T-helper 9 cell (primary cell): Measurements from ENCODE around the gene VMAC.
A peak's percentile ranks its signal among the peaks of the same experiment; 100 is the strongest.
"Not testable (repeated sequence)": the region's sequence is repeated elsewhere in the genome, so short reads cannot be mapped to it uniquely, and the experiment has no call there.

Source experiments
- DNase-seq: peaks from one replicate; pipeline ENCODE4 v3.0.0-alpha.2; 2020
- total RNA-seq, 2 donors: gene quantifications; one replicate each; lab custom pipeline; 2026; lab: John Stamatoyannopoulos, UW

The VMAC gene
- 18.8 to 23.9 reads per million in 2 donors for total RNA-seq

DNA sequence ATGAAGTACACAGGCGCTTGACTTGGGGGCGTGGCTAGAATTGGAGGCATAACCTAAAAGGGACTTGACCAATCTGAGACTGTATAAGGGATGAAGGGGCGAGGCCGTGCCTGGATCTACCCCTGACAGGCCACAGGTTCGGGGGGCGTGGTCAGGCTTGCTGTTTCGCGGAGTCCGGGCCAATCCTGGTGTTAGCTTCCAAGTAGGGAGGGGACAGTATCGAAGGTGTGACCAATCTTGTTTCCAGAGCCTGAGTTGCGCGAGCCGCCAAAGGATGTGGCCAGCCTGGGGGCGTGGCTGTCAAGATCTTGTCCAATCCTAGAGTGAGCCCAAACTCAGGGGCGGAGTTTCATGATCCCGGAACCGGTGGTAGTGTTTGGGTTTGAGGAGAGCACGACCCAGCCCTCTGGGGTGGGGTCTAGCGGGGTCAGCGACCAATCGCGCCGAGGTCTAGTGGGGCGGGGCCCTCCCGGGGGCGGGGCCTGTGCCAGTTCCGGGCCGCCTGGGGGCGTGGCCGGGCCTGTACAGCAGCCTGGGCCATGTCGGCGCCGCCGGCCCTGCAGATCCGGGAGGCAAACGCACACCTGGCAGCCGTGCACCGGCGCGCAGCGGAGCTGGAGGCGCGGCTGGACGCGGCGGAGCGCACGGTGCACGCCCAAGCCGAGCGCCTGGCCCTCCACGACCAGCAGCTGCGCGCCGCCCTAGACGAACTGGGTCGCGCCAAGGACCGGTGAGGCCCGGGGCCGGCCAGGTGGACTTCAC is at the start of gene VMAC:
Gene VMAC, plus strand, starts transcription at position 521 of the 762 bp plus-strand sequence. Its CDS starts 19 bp downstream, at position 540.
- peak; percentile 100 for DNase-seq

GRCh38 chr19:5855151-5855550 is 49.5 kb upstream of the VMAC start:
- not testable (repeated sequence) for DNase-seq

DNA sequence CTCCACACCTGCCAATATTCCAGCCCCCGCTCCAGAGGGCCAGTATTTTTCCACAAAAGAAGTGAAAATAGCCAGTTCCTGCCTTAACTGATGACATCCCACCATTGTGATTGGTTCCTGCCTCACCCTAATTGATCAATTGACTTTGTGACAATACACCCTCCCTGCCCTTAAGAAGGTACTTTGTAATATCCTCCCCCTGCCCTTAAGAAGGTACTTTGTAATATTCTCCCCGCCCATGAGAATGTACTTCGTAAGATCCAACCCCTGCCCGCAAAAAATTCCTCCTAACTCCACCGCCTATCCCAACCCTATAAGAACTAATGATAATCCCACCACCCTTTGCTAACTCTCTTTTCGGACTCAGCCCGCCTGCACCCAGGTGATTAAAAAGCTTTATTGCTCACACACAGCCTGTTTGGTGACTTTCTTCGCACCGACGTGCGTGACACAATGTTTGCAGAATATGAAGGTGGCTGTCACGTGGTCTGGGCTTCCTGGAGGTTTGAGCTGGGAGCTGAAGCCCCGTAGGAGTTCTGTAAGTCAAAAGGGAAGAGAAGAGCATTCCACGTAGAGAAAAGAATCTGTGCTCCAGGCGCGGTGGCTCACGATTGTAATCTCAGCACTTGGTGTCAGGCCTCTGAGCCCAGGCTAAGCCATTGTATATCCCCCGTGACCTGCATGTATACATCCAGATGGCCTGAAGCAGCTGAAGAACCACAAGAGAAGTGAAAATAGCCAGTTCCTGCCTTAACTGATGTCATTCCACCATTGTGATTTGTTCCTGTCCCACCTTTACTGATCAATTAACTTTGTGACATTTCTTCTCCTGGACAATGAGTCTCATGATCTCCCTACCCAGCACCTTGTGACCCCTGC is 47.2 kb upstream of the VMAC start:
- DNase-seq = no peak

DNA sequence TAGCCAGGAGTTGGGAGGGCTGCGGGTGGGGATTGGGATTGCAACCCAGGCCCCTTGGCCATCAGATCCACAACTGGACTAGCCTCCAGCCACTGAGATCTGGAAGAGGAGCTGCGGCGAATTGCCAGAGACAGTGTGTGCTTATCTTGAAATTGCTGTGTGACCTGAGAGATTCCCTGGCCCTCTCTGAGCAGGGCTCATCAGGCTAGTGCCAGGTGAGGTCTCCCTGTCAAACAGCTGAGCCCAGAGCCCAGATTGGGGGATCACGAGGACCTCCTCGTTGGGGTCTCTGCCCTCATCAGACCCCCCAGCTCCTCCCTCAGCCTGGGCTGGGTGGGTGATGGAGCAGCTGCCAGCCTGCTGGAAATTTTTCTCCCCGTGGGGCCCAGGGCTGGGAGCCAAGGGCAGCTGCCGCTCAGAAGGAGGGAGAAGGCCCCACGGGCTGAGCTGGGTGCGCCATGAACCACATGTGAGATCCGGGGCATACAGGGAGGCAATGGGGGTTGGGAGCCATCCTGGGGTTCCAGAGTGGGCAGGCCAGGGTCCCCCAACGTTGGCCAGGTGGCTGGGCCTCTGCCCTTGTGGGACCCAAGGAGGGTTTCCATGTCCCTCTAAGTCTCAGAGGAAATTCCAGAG is 41.5 kb upstream of the VMAC start:
- DNase-seq = no peak

DNA sequence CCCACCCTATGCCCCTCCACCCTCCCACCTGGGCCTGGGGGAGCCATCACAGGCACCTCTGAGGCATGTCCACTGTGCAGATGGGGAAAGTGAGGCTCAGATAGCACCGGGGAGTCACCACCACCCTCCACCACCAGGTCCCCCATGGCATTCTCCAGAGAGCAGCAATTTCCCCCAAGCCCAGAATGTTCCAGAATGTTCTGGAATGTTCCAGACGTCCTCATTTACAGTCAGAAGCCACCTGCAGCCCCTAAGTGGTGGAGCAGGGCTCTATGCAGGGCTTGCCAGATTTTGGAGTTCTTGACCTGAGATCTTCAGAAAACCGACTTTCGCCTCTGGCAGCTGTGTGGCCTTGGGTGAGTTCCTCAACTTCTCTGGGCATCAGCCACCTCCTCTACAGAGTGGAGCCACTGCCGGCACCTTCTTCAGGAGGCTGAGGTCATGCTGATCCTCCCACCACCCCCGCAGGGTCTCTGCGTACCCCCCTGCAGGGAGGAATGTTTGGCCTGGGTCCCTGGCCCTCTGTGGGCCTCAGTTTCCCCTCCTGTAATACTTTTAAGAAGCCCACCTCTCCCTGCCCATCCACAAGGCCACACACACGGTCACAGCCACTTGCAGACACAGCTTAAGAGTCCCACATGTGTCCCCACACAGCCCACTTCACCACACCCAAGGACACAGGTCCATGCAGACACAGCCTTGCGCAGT is 40.5 kb upstream of the VMAC start:
- no peak for DNase-seq

GRCh38 chr19:5864725-5865486 is 39.8 kb upstream of the VMAC start:
- no peak for DNase-seq

DNA sequence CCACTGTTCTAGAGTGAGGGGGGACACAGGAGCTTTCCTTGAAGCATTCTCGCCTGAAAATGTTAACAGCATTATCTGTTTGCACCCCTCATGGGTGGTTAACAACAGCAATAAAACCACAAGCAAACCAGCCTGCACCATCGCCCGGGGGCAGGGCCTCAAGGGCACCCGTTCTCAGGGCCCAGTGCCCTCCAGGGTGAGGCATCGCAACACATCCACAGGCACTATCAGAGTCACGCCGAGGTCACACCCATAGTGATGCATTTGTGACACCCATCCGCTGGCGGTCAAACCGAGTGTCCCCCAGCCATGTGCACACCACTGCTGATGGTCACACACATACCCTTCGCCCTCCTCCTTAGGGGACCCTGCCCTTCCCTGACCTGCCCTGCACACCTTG is 38.9 kb upstream of the VMAC start:
- DNase-seq = no peak

DNA sequence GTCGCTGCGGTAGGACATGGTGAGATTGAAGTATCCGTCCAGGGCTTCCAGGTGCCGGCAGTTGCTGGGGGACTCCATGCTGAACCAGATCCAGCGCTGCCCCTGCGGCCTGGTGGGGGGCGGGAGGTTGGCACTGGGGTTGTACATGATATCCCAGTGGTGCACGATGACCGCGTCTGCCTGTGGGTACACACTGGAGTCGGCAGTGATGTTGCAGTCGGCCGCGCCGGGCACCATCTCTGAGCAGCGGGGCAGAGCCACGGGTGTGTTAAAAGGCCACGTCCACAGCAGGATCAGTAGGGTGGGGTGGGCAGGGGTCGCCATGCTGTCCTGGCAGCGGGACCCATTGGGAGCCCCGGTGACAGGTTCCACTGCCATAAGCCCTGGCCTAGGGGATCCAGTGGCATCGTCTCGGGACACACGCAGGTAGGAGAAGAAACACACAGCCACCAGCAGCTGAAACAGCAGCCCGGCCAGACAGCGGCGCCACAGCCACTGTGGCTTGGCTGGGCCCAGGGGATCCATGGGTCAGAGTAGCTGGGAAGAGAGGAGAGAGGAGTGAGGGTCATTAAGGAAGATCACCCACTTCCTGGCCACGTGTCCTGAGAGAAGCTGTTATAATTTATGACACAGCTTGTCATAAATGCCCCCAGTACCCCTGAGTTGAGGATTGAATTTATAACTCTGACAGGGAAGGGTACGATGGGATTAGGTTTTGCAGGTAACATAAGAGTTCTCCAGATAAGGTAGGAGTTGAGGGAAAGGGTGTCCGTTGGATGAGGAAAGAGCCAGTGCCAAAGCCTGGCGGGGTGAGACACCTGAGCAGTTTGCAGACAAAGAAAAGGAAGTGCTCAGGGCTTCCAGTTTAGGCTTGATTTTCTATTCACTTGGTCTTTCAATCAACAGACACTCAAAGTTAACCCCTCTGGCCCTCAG is 37.2 kb upstream of the VMAC start:
- no peak for DNase-seq

DNA sequence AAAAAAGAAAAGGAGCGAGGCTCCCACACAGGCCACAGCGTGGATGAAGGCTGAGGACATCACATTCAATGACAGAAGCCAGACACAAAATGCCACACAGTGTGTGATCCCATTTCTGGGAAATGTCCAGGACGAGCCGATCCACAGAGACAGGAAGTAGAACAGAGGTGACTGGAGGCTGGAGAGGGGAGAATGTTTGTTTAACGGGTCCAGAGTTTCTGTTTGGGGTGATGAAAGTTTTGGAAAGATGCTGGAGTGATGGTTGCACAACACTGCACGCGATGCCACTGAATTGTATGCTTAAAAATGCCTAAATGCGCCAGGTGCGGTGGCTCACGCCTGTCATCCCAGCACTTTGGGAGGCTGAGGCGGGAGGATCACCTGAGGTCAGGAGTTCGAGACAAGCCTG is 33.7 kb upstream of the VMAC start:
- no peak for DNase-seq

- DNase-seq = no peak
Measured at GRCh38 chr19:5873617-5874199, 31.0 kb upstream of the VMAC start.

- DNase-seq = not testable (repeated sequence)
Measured at GRCh38 chr19:5874496-5874895, 30.2 kb upstream of the VMAC start.

- DNase-seq = no peak
Measured at GRCh38 chr19:5877427-5877826, 27.2 kb upstream of the VMAC start.

- DNase-seq = no peak
Measured at GRCh38 chr19:5877882-5878281, 26.8 kb upstream of the VMAC start.

- no peak for DNase-seq
Measured at GRCh38 chr19:5880196-5880595, 24.5 kb upstream of the VMAC start.

DNA sequence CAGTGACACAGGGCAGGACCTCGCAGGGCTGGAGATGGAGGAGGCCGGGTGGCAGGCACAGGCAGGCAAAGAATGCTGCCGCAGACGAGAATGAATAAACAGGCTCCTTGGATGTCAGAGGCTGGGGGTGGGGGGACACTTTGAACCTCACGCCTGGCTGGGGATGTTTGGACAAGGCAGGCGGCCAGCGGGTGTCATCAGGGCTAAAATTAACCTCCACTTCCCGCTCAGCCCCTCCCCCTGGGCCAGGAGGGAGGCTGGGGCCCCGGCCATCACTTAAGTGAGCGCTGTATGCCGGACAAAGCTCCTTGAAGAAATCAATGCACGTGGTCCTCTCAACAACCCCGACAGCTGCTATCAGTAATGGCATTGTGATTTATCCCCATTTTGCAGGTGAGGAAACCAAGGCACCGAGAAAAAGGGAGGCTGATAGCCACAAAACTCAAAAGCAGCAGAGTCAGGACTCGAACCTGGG is 24.0 kb upstream of the VMAC start:
- DNase-seq = no peak

- no peak for DNase-seq
Measured at GRCh38 chr19:5881543-5882299, 23.0 kb upstream of the VMAC start.

DNA sequence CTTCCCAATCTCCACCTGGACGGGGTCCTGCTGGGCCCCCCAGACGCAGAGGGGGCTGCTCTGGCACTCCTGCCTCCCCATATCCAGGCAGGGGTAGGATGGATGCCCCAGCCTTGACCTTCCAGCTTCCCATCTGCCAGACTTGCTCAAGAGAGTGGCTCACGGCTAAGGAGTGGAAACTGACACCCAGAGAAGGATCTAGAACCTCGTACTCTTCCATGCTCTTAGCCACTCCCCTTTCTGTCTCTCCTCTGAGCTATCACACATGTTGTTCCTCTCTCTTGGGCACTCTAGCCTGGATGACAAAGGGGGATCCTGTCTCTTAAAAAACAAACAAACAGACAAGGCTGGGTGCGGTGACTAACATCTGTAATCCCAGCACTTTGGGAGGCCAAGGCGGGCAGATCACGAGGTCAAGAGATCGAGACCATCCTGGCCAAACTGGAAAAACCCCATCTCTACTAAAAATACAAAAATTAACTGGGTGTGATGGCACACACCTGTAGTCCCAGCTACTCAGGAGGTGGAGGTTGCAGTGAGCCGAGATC is 22.2 kb upstream of the VMAC start:
- no peak for DNase-seq

DNA sequence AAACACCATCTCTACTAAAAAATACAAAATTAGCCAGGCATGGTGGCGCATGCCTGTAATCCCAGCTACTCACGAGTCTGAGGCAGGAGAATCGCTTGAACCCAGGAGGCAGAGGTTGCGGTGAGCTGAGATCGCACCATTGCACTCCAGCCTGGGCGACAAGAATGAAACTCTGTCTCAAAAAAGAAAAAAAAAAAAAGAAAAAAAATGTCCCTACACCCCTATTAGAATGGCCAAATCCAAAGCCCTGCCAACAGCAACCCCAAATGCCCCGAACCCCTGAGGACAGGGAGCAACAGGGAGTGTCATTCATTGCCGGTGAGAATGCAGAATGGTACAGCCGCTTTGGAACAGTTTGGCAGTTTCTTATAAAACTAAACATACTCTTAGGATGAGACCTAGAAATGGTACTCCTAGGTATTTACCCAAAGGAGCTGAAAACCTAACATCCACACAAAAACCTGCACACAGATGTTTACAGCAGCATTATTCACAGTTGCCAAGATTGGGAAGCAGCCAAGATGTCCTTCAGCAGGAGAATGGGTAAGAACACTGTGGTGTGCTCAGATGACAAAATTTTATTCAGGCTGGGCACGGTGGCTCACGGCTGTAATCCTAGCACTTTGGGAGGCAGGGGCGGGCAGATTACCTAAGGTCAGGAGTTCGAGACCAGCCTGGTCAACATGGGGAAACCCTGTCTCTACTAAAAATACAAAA is 21.4 kb upstream of the VMAC start:
- DNase-seq = not testable (repeated sequence)
